Measurements from ENCODE around the gene FBXO9.

DNA sequence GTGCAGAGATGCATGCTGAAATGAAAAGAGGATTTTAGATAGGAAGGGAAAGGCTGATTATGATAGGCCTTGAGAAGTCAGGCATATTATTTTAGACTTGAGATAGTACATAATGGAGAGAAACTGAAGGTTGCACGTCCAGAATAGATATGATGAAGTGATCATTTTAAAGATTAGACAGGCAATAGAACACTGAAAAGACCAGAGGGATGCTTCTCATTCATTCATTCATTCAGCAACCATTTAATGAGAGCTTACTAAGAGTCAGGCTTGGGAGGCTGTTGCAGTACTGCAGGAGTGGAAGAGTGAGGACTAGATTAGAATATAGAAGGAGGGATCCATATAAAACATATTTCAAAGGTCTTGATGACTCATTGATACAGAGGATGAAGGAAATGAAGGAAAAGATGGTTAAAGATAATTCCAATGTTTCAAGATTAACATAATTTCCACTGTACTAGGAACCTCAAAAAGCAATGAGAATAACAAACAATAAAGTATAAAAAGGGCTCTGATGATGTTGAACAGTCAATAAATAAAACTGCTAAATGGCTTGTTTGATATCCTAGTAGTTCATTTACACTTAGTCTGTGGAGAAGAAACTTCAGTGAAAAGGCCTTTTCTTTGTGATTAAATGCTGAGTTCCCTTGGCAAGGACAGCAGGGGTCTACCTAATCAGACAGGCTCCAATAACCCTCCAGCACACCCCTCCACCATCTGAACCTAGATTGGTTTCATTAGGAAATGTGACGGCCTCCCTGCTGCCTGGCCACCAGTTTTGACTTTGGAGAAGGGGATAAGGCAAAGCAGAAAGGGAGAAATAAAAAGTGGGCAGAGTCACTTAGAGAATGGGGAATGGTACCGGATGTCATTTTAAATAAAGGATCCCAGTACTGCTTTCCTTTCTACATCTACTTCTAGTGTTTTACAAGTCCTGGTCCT, 5.3 kb upstream of the FBXO9 start:
- TF ChIP-seq POLR2A (IDR thresholded peaks at IDR 0.05; ENCODE audit: borderline replicate concordance, extremely low read depth, insufficient read depth, insufficient read length) (no peak), YY1 (IDR thresholded peaks at IDR 0.05; ENCODE audit: extremely low read depth, insufficient replicate concordance, low read depth, low read length) (no peak), JUND (IDR thresholded peaks at IDR 0.05) (no peak), EZH2 (IDR thresholded peaks at IDR 0.05) (no peak), SP1 (IDR thresholded peaks at IDR 0.05; ENCODE audit: low read depth) (no peak), ZNF274 (IDR thresholded peaks at IDR 0.05; ENCODE audit: low read depth, low read length) (no peak), POLR2AphosphoS5 (IDR thresholded peaks at IDR 0.05; ENCODE audit: low read depth, low read length) (no peak)
- TF ChIP-seq, protein P1, sequence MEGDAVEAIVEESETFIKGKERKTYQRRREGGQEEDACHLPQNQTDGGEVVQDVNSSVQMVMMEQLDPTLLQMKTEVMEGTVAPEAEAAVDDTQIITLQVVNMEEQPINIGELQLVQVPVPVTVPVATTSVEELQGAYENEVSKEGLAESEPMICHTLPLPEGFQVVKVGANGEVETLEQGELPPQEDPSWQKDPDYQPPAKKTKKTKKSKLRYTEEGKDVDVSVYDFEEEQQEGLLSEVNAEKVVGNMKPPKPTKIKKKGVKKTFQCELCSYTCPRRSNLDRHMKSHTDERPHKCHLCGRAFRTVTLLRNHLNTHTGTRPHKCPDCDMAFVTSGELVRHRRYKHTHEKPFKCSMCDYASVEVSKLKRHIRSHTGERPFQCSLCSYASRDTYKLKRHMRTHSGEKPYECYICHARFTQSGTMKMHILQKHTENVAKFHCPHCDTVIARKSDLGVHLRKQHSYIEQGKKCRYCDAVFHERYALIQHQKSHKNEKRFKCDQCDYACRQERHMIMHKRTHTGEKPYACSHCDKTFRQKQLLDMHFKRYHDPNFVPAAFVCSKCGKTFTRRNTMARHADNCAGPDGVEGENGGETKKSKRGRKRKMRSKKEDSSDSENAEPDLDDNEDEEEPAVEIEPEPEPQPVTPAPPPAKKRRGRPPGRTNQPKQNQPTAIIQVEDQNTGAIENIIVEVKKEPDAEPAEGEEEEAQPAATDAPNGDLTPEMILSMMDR (IDR thresholded peaks at IDR 0.05 in 2 of 3, conservative IDR thresholded peaks at IDR 0.05 in 1 of 3; ENCODE audit: borderline replicate concordance in 1 of 3, insufficient read depth in 1 of 3, low read depth in 2 of 3, low read length in 2 of 3), result no peak
- TF ChIP-seq, protein P2, sequence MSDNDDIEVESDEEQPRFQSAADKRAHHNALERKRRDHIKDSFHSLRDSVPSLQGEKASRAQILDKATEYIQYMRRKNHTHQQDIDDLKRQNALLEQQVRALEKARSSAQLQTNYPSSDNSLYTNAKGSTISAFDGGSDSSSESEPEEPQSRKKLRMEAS (IDR thresholded peaks at IDR 0.05), result no peak
- TF ChIP-seq, protein P3, sequence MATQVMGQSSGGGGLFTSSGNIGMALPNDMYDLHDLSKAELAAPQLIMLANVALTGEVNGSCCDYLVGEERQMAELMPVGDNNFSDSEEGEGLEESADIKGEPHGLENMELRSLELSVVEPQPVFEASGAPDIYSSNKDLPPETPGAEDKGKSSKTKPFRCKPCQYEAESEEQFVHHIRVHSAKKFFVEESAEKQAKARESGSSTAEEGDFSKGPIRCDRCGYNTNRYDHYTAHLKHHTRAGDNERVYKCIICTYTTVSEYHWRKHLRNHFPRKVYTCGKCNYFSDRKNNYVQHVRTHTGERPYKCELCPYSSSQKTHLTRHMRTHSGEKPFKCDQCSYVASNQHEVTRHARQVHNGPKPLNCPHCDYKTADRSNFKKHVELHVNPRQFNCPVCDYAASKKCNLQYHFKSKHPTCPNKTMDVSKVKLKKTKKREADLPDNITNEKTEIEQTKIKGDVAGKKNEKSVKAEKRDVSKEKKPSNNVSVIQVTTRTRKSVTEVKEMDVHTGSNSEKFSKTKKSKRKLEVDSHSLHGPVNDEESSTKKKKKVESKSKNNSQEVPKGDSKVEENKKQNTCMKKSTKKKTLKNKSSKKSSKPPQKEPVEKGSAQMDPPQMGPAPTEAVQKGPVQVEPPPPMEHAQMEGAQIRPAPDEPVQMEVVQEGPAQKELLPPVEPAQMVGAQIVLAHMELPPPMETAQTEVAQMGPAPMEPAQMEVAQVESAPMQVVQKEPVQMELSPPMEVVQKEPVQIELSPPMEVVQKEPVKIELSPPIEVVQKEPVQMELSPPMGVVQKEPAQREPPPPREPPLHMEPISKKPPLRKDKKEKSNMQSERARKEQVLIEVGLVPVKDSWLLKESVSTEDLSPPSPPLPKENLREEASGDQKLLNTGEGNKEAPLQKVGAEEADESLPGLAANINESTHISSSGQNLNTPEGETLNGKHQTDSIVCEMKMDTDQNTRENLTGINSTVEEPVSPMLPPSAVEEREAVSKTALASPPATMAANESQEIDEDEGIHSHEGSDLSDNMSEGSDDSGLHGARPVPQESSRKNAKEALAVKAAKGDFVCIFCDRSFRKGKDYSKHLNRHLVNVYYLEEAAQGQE (IDR thresholded peaks at IDR 0.05; ENCODE audit: low read depth), result no peak

All from HCT116 (cell line).